Measurements from ENCODE around the gene TMEM50A. TPM values are rescaled to one million over a fixed set of nuclear protein-coding genes. Genes with fewer than 3 reads are reported as not detected.
"Not testable (repeated sequence)": the region's sequence is repeated elsewhere in the genome, so short reads cannot be mapped to it uniquely, and the experiment has no call there.

The TMEM50A gene
- total and polyA plus RNA-seq, 9 of the 15 experiments (the other 6 are each of a cell fraction or from before 2014, with no cell fraction given): 43.7 to 195 (median 137) TPM

DNA sequence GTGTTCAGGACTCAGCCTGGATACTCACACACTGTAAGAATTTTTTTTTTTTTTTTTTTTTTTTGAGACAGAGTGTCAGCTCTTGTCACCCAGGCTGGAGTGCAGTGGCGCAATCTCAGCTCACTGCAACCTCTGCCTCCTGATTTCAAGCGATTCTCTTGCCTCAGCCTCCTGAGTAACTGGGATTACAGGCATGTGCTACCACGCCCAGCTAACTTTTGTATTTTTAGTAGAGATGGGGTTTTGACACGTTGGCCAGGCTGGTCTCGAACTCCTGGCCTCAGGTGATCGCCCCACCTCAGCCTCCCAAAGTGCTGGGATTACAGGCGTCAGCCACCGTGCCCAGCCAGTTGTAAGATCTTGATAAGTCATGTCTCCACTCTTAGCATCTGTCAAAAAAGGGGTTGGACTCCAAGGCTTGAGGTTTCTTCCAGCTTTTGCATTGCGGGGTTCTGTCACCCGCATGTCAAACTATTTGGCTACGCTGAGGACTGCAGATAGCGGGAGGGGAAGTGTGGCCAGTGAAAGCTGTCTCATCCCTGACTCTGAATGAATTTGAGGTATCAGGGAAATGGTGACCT is 31.6 kb downstream of the TMEM50A start (continued):
- TF ChIP-seq RCOR1 (IDR thresholded peaks at IDR 0.05; ENCODE audit: borderline replicate concordance in 1 of 2, low read depth in 2 of 2, low read length in 2 of 2) (0 out of 4 replicates have a peak, but pooled peaks of 1 of the 2 experiments have one; percentile 27), L3MBTL2 (IDR thresholded peaks at IDR 0.05) (0 out of 2 replicates have a peak, but pooled peaks have one; percentile 28), CBFA2T3 (IDR thresholded peaks at IDR 0.05) (peak; percentile 66), ZNF766 (CRISPR knock-in tag; conservative IDR thresholded peaks at IDR 0.05) (peak; percentile 100), MTA3 (IDR thresholded peaks at IDR 0.05; ENCODE audit: borderline replicate concordance) (0 out of 2 replicates have a peak, but pooled peaks have one; percentile 66), STAT5A (IDR thresholded peaks at IDR 0.05; ENCODE audit: borderline replicate concordance, low read length) (0 out of 2 replicates have a peak, but pooled peaks have one; percentile 14), FOSL1 (tag; conservative IDR thresholded peaks at IDR 0.05) (peak; percentile 56), DPF2 (IDR thresholded peaks at IDR 0.05) (peak; percentile 66; the same call in 1 of the 2 replicates), CREB1 (CRISPR knock-in tag; IDR thresholded peaks at IDR 0.05) (0 out of 2 replicates have a peak, but pooled peaks have one; percentile 19), CTBP1 (IDR thresholded peaks at IDR 0.05; ENCODE audit: borderline replicate concordance) (peak; percentile 88), SPI1 (IDR thresholded peaks at IDR 0.05; ENCODE audit: borderline replicate concordance, low read depth, low read length) (peak; percentile 73), HDAC1 (IDR thresholded peaks at IDR 0.05) (peak in 1 of 2 experiments; percentile 71; a peak in 1 of 4 replicates), SMARCE1 (IDR thresholded peaks at IDR 0.05) (peak; percentile 60), LEF1 (IDR thresholded peaks at IDR 0.05) (0 out of 2 replicates have a peak, but pooled peaks have one; percentile 15), ESRRA (IDR thresholded peaks at IDR 0.05; ENCODE audit: borderline replicate concordance, low read depth) (peak; percentile 33; the same call in 1 of the 2 replicates)
- TF ChIP-seq, protein P1, sequence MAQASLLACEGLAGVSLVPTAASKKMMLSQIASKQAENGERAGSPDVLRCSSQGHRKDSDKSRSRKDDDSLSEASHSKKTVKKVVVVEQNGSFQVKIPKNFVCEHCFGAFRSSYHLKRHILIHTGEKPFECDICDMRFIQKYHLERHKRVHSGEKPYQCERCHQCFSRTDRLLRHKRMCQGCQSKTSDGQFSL (CRISPR knock-in tag; IDR thresholded peaks at IDR 0.05): 0 out of 2 replicates have a peak, but pooled peaks have one; percentile 26
- TF ChIP-seq, protein P1 (tag; IDR thresholded peaks at IDR 0.05): not testable (repeated sequence)
- TF ChIP-seq, protein P2, sequence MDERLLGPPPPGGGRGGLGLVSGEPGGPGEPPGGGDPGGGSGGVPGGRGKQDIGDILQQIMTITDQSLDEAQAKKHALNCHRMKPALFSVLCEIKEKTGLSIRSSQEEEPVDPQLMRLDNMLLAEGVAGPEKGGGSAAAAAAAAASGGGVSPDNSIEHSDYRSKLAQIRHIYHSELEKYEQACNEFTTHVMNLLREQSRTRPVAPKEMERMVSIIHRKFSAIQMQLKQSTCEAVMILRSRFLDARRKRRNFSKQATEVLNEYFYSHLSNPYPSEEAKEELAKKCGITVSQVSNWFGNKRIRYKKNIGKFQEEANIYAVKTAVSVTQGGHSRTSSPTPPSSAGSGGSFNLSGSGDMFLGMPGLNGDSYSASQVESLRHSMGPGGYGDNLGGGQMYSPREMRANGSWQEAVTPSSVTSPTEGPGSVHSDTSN (CRISPR knock-in tag; IDR thresholded peaks at IDR 0.05; ENCODE audit: low read depth): peak; percentile 52
- TF ChIP-seq, protein P2 (tag; conservative IDR thresholded peaks at IDR 0.05; ENCODE audit: low read depth): peak; percentile 64; the same call in 1 of the 2 replicates
- TF ChIP-seq, protein P3, sequence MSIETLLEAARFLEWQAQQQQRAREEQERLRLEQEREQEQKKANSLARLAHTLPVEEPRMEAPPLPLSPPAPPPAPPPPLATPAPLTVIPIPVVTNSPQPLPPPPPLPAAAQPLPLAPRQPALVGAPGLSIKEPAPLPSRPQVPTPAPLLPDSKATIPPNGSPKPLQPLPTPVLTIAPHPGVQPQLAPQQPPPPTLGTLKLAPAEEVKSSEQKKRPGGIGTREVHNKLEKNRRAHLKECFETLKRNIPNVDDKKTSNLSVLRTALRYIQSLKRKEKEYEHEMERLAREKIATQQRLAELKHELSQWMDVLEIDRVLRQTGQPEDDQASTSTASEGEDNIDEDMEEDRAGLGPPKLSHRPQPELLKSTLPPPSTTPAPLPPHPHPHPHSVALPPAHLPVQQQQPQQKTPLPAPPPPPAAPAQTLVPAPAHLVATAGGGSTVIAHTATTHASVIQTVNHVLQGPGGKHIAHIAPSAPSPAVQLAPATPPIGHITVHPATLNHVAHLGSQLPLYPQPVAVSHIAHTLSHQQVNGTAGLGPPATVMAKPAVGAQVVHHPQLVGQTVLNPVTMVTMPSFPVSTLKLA (conservative IDR thresholded peaks at IDR 0.05): peak in 1 of 2 experiments; percentile 66; a peak in 2 of 4 replicates
- not testable (repeated sequence) for TF ChIP-seq CREB1 (IDR thresholded peaks at IDR 0.05)
- TF ChIP-seq, protein P4, sequence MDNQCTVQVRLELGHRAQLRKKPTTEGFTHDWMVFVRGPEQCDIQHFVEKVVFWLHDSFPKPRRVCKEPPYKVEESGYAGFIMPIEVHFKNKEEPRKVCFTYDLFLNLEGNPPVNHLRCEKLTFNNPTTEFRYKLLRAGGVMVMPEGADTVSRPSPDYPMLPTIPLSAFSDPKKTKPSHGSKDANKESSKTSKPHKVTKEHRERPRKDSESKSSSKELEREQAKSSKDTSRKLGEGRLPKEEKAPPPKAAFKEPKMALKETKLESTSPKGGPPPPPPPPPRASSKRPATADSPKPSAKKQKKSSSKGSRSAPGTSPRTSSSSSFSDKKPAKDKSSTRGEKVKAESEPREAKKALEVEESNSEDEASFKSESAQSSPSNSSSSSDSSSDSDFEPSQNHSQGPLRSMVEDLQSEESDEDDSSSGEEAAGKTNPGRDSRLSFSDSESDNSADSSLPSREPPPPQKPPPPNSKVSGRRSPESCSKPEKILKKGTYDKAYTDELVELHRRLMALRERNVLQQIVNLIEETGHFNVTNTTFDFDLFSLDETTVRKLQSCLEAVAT (IDR thresholded peaks at IDR 0.05): 0 out of 4 replicates have a peak, but pooled peaks of 1 of the 2 experiments have one; percentile 33
